WTC11 (cell line): Measurements from ENCODE around the gene CCDC195.

Source experiments
- ATF2 ChIP-seq: sonication (generic); formaldehyde crosslinking; IDR thresholded peaks from 2 replicates; pipeline ENCODE4 v1.8.1; 2022; ENCODE audit warnings: low read depth, missing genetic modification reagents, borderline replicate concordance
- CREB1 ChIP-seq: sonication (generic); formaldehyde crosslinking; IDR thresholded peaks from 2 replicates; pipeline ENCODE4 v1.8.0; 2023; ENCODE audit warnings: mild to moderate bottlenecking, missing genetic modification reagents
- CTCF ChIP-seq: fragments of 200-600 bp; IDR thresholded peaks from 2 replicates; pipeline ENCODE4 v1.8.0; 2022; ENCODE audit warnings: antibody characterized with exemption
- FOXK1 ChIP-seq: sonication (generic); formaldehyde crosslinking; IDR thresholded peaks from 2 replicates; pipeline ENCODE4 v1.8.0; 2022; ENCODE audit warnings: mild to moderate bottlenecking, moderate library complexity, missing genetic modification reagents
- NFYB ChIP-seq: sonication (generic); formaldehyde crosslinking; conservative IDR thresholded peaks from 2 replicates; pipeline ENCODE4 v1.8.0; 2022; ENCODE audit warnings: low read depth, missing genetic modification reagents
- NR2C2 ChIP-seq: sonication (generic); formaldehyde crosslinking; IDR thresholded peaks from 2 replicates; pipeline ENCODE4 v1.8.0; 2022; ENCODE audit warnings: mild to moderate bottlenecking, missing genetic modification reagents
- ZBTB43 ChIP-seq: sonication (generic); formaldehyde crosslinking; IDR thresholded peaks from 2 replicates; pipeline ENCODE4 v1.8.1; 2023; ENCODE audit warnings: mild to moderate bottlenecking, missing genetic modification reagents
- TF ChIP-seq, protein P1 (sequence below): sonication (generic); formaldehyde crosslinking; IDR thresholded peaks from 2 replicates; pipeline ENCODE4 v1.8.1; 2022; ENCODE audit warnings: mild to moderate bottlenecking, missing genetic modification reagents, moderate library complexity, borderline replicate concordance
- TF ChIP-seq, protein P2 (sequence below): sonication (generic); formaldehyde crosslinking; IDR thresholded peaks from 2 replicates; pipeline ENCODE4 v1.8.1; 2023; ENCODE audit warnings: mild to moderate bottlenecking, missing genetic modification reagents, moderate library complexity

DNA sequence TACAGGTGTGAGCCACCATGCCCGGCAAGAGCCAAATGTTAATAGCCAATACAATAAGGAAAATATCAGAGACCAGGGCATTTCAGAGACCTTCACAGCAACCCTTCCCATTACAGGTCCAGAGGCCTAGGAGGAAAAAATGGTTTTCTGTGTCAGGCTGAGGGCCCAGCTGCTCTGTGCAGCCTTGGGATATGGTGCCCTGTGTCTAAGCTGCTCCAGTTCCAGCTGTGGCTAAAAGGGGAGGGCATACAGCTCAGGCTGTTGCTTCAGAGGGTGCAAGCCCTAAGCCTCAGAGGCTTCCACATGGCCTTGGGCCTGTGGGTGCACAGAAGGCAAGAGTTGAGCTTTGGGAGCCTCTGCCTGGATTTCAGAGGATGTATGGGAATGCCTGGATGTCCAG, 20.1 kb upstream of the CCDC195 start:
- no peak for TF ChIP-seq CTCF
- TF ChIP-seq, protein P1, sequence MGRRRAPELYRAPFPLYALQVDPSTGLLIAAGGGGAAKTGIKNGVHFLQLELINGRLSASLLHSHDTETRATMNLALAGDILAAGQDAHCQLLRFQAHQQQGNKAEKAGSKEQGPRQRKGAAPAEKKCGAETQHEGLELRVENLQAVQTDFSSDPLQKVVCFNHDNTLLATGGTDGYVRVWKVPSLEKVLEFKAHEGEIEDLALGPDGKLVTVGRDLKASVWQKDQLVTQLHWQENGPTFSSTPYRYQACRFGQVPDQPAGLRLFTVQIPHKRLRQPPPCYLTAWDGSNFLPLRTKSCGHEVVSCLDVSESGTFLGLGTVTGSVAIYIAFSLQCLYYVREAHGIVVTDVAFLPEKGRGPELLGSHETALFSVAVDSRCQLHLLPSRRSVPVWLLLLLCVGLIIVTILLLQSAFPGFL, result no peak
- no peak for TF ChIP-seq ZBTB43
- no peak for TF ChIP-seq ATF2
- TF ChIP-seq, protein P2, sequence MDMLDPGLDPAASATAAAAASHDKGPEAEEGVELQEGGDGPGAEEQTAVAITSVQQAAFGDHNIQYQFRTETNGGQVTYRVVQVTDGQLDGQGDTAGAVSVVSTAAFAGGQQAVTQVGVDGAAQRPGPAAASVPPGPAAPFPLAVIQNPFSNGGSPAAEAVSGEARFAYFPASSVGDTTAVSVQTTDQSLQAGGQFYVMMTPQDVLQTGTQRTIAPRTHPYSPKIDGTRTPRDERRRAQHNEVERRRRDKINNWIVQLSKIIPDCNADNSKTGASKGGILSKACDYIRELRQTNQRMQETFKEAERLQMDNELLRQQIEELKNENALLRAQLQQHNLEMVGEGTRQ (CRISPR knock-in tag), result no peak
- no peak for TF ChIP-seq NFYB (CRISPR knock-in tag)
- TF ChIP-seq NR2C2, result no peak
- TF ChIP-seq FOXK1 (CRISPR knock-in tag), result no peak
- no peak for TF ChIP-seq CREB1
